GM21360 (cell line): ENCODE results near the gene EEPD1.

Experiments used
- ATAC-seq: cut with Tn5 transposase; IDR thresholded peaks from one replicate; pipeline ENCODE4 v1.9.1; 2021; ENCODE audit warnings: mild to moderate bottlenecking, moderate library complexity; ENCODE audit not compliant: unreplicated experiment

Gene EEPD1

DNA sequence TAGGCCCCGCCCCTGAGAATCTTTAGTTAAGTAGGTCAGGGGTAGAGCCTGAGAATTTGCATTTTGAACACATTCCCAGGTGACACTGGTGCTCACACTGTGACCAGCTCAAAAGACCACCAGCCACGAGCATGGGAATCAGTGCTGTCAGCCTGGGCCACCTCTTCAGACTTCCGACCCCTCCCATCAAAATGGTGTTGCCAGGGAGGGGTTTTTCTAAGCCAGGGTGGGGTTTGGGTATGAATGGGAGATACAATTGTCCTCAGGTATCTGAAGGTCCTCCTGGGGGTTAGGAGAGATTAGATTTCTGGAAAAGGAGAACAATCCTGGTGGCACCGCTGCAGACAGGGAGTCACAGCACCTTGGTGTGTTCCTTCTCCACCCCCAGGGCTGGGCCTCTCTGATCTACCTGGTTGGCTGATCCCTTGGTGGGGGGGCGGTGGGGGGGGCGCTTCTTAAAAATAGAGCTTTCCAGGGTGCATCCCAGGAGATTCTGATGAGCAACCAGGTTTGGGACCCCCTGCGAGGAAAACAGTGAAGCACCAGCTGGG is 125.1 kb downstream of the EEPD1 start:
- ATAC-seq, result no peak

DNA sequence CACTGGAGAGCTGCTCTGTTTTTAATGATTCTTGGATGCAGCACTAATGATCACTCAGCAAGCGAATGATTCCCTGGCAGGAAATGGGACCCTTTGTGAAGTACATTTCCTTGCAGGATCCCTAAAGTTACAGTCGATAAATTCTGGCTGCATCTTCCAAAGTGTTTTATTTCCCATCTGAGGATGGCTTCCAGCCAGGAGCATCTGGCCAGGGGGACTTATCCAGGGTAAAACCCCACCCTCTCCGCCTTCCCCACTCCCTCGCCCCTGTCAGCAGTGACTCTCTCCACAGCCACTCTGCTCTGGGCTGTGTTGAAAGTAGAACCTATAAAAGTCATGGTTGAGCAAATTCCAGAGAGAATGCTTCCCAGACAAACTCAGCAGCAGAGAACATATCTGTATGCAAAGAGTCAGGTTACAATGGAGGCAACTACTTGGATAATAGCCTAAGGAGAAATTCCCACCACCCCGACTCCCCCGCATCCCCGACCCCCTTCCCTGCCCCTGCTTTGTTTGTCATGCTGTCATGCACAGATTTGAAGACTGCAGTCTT is 125.6 kb downstream of the EEPD1 start:
- ATAC-seq, result no peak

DNA sequence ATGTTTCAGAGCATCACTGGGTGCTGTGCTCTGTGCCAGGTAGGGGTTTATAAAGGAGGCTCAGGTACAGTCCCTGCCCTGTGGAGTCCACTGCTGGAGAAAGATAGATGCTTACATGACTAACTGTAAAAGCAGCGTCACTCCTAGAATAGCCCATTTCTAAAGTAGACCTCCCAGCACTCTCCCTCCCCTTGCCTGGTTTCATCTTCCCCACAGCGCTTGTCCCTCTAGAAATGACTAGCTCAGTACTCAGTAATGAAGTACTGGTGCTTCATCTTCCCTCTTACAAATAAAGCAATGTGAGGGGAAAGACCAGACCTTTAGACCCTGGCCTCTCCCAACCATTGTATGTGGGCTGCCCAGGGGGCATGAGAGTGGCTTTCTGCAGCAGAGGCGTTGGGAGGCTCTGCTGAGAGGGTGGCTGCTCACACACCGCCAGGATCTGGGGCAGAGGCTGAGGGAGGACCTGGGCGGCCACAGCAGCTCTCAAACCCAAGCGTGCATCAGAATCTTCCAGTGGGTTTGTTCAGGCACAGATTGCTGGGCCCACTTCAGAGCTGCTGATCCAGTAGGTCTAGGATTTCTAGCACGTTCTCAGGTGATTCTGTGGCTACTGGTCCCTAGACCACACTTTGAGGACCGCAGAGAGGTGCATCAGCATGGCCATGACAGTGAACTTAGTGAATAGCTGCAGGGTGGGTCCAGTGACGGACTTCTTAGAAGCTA is 126.3 kb downstream of the EEPD1 start:
- peak; percentile 81 for ATAC-seq

DNA sequence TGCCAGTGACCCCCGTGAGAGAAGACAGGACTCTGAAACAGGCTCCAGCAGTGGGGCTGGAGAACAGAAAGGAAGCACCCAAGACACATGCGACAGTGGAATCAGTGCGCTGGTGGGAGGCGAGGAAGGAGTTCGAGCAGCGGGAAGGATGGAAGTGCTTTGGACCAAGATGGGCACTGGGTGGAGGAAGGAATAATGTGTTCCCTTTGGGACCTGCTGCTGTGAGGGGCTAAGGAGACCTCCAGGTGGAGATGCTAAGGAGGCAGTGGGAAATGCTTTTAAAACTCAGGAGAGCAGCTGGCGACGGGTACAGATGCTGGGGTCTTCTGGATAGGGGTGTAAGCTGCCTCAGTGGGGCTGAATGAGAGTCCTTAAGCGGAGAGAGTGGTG is 126.9 kb downstream of the EEPD1 start:
- no peak for ATAC-seq

DNA sequence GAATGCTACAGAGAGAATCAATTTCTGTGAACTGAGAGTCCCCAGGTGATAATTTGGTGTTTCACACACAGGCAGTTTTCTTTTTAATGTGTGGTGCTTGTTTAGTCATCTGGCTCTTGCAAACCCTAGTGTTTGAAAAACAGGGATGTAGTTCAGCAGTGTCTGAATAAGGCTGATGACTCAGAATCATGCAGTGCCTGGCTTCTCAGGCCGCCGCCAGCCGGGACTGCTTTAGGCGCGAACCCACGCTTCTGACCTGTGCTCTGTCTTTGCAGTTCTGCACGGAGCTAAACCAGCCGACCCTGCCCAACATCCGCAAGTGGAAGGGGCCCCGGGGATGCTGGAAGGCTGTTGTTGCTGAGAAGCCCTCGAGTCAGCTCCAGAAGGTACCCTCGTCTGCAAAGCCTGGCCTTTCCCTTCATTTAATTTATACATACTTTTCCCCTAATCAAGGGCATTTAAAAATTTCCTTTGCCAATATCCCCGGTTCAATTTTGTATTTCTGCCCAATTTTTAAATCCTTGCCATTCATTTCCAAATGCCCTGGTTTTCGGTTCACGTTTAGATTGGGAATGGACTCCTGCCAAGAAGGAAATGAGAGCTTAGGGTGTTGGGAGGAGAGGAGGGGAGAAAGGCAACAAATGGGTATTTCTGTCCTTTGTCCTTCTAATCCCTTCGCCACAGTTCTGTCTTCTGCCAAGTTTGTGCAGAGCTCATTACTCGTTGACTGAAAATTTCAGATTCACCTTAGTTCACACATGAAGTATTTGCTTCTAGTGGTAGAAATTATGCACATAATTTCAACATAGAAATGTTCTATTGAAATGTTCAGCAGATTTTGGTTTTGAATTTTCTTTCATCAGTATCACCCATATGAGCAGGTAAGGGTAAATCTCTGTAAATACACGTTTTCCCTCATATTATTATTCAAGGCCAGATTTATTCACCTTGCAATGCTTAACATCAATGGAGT is 128.1 kb downstream of the EEPD1 start:
- ATAC-seq, result peak; percentile 43

DNA sequence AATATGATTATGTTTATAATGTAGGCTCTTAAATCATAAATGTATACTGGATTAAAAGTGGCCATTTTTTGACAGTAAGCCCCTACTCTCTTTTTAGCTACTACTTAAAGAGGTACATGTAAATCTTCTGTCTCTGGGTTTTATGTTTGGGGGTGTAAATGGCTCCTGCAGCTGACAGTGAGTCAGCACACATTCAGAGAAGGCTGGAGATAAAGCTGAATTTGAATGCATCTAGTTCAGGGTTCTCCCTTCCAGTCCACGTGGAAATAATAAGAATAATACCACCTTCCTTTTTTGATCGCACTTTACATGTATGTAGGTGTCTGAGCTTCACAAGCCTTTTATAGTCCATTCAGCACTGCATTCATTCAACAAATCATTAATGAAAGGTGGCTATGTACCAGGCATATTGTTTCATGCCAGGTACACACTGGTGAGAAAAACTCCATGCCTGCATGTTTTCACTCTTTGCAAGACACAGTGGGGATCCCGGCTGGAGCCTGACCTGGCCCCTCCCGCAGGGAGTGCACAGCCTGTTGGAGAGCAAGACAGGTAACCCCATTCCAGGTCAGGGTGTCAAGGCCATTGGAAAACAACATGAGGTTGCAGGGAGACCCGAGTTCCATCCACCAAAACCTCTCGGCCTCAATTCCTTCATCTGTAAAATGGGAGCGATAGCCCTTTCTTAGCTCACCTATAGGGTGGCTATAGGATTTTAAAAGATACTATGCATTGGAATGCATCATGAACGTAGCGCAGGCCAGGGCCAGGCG is 129.1 kb downstream of the EEPD1 start:
- ATAC-seq, result no peak

DNA sequence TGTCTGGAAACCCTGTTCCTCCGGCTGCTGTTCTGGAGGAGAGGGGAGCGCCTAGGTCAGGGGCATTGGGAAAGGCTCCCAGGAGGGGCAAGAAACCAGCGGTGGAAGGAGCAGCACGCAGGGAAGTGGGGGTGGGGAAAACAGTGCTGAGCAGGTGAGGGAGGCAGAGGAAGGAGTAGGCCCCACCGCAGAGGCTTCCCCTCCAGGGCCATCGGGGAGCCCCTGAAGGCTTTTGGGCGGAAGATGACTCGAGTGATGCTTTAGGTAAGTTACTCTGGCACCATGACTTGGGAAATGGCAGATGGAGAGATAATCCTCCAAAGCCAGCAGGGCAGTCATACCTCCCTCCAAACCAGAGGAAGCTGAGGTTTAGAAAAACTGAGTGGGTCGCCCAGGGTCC is 130.1 kb downstream of the EEPD1 start:
- ATAC-seq, result no peak

DNA sequence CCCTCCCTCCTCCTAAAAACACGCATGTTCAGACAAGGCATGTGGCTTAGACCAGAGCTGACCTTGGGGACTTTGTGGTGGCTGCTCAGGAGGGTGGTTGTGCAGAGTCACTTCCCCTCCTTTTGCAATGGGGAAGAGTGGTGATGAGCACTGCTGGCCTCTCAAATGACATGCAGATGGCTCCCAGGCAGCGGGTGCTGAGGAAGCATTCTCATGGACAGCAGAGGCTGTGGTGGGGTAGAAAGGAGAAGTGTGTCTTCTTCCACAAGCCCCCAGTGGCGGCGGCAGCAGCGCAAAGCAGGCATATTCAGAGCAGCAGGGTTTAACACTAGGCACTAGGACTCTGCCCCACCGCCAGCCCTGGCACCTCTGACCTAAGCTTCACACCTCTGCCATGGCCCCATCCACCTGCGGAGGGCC is 130.7 kb downstream of the EEPD1 start:
- ATAC-seq, result no peak

DNA sequence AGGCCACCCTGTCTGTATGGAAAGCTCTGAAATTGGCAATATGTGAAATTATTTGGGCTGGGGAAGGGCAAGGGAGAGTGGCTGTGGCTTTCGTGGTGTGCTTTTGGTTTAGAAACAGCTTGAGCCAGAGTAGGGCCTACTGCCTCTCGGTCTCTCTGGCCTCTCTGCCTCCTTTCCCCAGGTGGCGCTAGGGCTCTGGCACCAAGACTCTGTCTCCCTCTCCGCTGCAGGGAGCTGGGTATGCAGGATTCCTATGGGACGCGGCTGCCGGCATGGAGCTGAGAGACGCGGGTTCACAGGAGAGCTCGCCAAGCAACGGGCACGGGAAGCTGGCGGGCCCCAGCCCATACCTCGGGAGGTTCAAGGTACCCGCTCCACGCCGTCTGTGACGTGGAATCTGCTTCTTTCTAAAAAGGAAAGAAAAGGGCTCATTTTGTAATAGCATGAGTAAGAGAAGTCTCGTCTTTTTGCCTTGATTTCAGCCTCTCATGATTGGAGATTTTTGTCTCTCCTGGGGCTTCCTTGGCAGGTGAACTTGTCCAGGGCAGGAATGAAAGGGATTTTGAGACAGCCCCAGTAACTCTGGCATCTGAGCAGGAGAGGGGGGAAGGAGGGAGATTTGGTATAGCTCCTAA is 131.5 kb downstream of the EEPD1 start:
- ATAC-seq, result no peak

DNA sequence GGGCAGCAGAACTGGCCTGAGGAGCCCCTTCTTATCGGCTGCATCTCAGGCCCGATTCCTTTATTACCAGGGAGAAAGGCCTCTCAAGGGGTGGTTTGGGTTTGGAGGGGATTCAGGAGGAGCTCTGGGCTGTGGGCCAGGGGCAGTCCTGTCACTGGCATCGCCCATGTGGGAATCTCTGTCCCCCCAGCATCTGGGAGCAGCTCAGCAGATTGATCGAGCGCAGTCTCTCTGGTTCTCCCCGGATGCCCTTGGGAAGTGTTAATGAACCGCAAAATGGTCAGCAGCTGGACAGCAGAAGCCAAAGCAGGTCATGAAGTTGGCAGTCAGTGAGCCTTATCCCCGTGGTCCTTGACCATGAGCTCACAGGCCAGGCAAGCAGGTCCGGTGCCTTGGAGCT is 132.2 kb downstream of the EEPD1 start:
- no peak for ATAC-seq

DNA sequence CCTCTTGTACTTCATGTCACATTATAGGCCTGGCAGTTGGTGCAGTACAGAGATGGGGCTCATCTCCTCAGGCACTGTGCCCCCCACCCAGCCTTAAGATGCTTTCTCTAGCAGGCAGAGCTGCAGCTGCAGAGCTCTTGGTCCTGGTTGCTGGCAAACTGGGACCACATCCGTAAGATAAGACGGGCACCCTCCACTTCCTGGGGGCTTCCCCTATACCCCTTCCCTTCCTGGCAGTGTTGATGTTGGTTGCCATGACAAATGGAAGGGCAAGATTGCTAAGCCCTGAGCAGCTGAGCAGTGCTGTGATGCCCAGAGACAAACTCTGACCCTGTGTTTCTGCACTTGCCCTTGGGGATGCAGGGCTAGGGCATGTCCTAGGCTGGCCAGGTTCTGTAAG is 133.2 kb downstream of the EEPD1 start:
- no peak for ATAC-seq

DNA sequence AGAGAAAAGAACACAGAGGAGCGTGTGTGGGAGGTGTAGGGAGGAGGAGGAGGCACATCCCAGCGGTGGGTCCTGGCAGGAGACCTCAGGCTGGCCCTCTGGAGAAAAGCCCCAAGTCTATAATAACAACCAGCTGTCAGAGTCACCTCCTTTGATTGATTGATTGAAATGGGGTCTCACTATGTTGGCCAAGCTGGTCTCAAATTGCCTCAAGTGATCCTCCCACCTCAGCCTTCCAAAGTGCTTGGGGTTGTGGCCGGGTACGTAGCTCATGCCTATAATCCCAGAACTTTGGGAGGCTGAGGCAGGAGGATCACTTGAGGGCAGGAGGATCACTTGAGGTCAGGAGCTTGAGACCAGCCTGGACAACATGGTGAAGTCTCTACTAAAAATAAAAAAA is 133.6 kb downstream of the EEPD1 start:
- no peak for ATAC-seq

DNA sequence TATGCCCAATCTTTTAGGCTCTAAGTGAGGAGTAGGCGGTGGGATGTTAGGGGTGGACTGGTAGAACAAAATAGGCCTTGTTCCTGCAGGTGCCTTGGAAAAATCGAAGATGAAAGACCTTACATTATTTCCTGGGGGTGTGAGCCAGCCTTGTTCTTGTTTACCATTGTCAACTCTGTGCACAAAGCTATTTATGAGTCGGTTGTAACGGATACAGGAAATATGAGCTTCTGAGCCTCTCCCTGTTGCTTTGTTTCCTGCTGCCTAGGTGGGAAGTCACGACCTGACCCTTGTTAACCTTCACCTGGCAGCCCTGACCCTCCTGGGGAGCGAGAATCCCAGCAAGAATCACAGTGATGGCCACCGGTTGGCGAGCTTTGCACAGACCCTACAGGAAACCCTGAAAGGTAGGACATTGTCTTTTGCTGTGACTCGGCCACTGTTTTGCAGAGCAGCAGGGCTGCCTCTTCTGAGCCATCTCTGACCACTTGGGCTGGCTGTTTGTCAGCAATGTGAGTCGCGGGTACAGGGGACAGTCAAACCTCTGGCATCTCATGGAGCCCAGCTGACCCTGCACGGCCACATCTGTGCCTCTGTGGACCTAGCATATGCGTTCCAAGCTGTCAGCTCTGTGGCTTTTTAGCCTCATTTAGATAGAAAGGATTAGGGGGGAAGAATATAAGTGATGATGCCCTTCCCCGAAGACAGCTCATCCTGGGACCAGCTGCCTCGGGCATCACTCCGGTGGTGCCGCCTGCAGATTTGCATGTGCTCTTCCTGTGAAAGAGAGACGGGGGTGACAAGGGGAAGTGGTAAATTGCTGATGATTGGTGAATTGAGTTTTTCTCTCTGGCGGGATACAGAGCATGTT is 134.6 kb downstream of the EEPD1 start:
- ATAC-seq, result no peak

DNA sequence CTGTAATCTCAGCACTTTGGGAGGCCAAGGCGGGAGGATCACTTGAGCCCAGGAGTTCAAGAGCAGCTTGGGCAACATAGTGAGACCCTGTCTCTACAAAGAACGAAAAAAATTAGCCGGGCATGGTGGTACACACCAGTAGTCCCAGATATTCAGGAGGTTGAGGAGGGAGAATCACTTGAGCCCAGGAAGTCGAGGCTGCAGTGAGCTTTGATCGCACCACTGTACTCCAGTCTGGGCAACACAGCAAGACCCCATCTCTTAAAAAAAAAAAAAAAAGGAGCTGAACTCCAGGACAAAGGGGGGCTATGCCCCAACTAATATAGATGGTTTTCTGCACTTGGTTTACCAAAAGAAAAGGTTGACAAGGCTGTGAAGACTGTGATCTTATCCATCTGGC is 135.4 kb downstream of the EEPD1 start:
- ATAC-seq, result no peak

DNA sequence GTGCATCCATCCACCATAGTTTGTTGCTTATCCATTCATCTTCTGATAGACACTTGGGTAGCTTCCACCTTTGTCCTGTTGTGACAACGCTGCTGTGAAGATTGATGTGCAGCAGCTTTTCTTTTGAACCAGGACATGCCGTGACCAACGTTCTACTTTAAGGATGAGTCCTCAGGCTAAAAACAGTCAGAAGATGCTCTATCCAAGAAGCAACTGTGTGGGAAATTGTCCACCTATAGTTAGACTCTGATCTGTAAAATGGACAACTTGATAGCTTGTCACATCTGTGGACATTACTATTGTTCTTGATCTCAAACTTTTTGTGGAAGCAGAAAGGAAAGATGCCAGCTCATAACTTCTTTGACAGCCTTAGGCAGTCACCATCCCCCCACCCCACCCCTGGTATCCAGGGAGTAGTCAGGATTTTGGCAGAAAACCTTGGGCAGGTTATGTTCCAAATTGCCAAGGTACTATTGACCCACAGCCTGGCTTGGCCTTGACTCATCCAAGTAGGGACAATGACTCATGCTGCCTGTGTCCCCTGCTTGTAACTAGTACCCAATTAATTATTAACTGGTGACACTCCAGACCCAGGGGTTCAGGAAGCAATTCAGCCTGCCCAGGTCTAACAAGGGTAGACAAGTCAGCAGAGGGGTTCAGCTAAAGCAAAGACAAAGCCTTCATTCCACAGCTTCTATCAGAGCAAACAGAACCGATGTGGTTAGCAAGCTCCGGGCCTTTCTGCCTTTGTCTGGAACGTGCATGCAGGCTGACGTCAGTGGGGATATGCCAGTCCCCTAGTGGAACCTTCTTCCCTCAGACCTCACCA is 137.0 kb downstream of the EEPD1 start:
- ATAC-seq, result no peak

DNA sequence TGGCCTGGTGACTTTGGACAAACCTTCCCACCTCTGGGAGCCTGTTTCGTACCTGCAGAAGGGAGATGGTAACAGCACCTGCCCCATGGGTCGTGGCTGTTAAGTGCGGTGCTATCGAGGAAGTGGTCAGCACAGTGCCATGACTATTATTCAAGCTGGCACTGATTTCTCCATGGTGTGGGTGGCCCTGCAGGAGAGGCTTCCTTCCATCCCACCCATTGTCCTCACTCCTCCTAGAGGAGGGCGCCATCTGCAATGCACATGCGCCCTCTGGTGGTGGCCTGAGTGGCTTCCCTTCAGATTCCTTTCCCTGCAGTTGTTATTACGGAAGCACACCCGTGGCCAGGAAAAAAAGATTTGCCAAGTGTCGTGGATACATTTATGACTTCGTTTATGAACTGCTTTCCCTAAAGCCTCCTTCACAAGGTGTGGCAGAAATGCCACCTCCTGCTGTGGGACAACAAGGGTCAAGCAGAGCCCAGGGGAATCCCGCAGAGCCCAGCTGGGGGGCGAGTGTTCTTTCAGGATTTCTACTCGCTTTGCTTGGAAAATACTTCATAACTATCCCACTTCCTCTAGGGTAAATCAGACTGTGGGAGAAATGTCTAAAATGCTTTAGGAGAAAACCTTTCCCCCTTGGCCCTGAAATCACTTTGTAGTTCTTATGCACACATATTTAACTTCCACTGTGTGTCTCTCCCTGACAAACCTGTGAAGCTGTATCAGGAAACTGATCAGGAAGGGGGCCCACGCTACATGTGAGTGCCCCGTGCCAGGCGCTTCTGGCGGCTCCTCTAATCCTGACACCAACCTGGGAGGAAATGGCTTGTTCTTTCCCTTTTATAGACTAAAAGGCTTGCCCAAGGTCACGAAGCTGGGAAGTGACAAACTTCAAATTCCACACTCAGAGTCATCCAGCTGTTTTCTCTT is 138.6 kb downstream of the EEPD1 start:
- no peak for ATAC-seq

DNA sequence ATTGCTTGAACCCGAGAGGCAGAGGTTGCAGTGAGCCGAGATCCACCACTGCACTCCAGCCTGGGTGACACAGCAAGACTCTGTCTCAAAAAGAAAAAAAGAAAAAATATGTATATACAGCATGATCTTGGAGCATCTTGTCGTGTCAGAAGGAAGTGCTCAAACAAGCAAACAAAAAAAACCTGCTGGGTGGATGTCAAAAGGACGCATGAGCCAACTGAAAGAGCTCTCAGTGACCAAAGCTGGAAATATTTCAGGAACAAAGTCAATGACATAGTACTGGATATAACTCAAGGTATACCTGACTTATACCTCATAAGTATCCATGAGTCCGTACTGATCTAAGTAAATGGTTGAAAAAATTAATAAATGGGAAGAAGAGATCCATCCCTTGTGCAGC is 142.0 kb downstream of the EEPD1 start:
- no peak for ATAC-seq
